ENCODE measurements around the gene SOX1. TPM values are rescaled to one million over a fixed set of nuclear protein-coding genes. Genes with fewer than 3 reads are reported as not detected.

SOX1 gene
- total RNA-seq, 3 donors from 2014 or later = 0.19 TPM; not detected in 2

GRCh38 chr13:112069845-112070251 lies 2.9 kb downstream of the SOX1 start:
- no peaks in the 10 kb centered on the region for H3K36me3 ChIP-seq (ENCODE audit: low read depth)
- peaks cover 11% of the 10 kb centered on the region for H3K4me1 ChIP-seq (ENCODE audit: low read depth)
- H3K4me3 ChIP-seq = no peak overlapping the region
- no peaks in the 10 kb centered on the region for H3K9me3 ChIP-seq
- TF ChIP-seq, protein P1, sequence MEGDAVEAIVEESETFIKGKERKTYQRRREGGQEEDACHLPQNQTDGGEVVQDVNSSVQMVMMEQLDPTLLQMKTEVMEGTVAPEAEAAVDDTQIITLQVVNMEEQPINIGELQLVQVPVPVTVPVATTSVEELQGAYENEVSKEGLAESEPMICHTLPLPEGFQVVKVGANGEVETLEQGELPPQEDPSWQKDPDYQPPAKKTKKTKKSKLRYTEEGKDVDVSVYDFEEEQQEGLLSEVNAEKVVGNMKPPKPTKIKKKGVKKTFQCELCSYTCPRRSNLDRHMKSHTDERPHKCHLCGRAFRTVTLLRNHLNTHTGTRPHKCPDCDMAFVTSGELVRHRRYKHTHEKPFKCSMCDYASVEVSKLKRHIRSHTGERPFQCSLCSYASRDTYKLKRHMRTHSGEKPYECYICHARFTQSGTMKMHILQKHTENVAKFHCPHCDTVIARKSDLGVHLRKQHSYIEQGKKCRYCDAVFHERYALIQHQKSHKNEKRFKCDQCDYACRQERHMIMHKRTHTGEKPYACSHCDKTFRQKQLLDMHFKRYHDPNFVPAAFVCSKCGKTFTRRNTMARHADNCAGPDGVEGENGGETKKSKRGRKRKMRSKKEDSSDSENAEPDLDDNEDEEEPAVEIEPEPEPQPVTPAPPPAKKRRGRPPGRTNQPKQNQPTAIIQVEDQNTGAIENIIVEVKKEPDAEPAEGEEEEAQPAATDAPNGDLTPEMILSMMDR (IDR thresholded peaks at IDR 0.05) = no peak
- DNase-seq (no peak), ATAC-seq (no peak)
- intact Hi-C loops (cut with DNase I, micrococcal nuclease) = loop anchor here in 1 of 2 donors (10.0 kb wide), 1 partner anchor 505 kb away; no protein-coding TSS in a partner anchor

DNA sequence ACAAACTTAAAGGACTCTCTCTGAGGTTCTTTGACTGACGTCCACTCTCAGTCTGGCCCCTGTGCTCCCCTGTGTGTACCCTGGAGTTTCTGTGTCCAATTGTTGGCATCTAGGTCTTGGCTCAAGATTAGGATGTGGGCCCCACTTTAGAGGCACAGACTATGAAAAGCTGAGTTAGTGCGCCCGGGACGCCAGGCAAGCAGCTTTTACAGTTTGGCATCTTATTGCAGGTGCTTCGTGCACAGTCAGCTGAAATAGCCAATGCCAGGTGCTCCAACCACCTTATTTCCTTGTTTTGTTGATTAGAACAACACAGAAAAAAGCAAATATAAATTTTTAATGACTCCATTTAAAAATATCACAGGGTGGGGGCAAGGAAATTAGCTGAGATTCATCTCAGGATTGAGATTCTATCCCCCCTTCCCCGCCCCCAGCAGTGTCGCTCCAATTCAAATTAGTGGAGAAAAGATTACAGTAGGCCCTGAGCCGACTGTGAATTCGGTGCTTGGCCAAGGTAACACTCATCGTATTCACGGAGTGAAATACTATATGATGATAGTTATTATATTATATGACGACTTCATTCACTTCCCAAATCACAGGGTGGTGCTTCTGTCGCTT lies 4.3 kb downstream of the SOX1 start:
- Histone ChIP-seq H3K4me1 (ENCODE audit: low read depth) (peaks cover 7% of the 10 kb centered on the region), H3K36me3 (ENCODE audit: low read depth) (no peaks in the 10 kb centered on the region), H3K9me3 (no peaks in the 10 kb centered on the region), H3K4me3 (no peak overlapping the region)
- ATAC-seq (no peak), DNase-seq (no peak)
- intact Hi-C loops (cut with DNase I, micrococcal nuclease) = loop anchor here in 1 of 2 donors (10.0 kb wide), 1 partner anchor 506 kb away; no protein-coding TSS in a partner anchor
- TF ChIP-seq, protein P1 (IDR thresholded peaks at IDR 0.05) = no peak

GRCh38 chr13:112071723-112072533 lies 5.0 kb downstream of the SOX1 start:
- ATAC-seq = no peak
- no peak for DNase-seq
- no peak overlapping the region for H3K4me3 ChIP-seq
- no peaks in the 10 kb centered on the region for H3K36me3 ChIP-seq (ENCODE audit: low read depth)
- TF ChIP-seq, protein P1 (IDR thresholded peaks at IDR 0.05) = no peak
- no peaks in the 10 kb centered on the region for H3K9me3 ChIP-seq
- H3K4me1 ChIP-seq (ENCODE audit: low read depth) = peaks cover 5% of the 10 kb centered on the region
- intact Hi-C loops (cut with DNase I, micrococcal nuclease) = loop anchor here in 1 of 2 donors (10.0 kb wide), 1 partner anchor 507 kb away; no protein-coding TSS in a partner anchor

DNA sequence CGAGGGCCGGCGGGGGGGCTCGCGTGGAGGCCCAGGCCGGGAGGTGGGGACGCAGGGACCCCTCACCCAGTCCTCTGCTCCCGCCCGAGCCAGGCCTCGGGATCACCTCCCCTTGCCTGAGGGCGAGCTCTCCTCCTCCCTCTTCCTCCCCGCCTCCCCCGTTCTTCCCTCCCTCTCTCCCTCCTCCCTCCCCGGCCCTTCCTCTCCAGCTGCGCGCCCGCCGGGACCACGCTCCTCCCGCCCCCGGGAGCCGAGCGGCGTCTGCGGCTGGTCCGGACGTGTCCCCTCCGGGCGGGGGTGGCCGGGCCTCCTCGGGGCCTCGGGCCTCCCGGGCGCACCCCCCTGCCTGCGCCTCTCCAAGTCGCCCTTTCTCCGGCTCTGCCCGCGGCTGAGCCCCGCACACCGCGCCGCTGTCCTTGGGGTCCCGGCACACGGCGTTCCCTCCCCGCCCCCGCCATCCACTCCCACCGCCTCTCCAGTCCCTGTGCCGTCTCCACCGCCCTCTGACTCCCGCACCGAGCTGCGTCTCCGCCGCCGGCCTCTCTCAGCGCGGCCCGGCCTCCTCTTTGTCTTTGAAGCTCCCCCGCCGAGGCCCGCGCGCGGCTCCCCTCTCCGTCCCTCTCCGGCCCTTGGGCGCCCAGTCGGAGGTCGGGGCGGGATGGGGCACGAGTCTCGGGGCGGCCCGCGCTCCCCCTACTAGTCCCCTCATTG lies 5.7 kb downstream of the SOX1 start:
- H3K4me3 ChIP-seq = no peak overlapping the region
- TF ChIP-seq, protein P1 (IDR thresholded peaks at IDR 0.05) = no peak
- ATAC-seq (no peak), DNase-seq (no peak)
- no peaks in the 10 kb centered on the region for H3K9me3 ChIP-seq
- H3K4me1 ChIP-seq (ENCODE audit: low read depth) = peaks cover 2% of the 10 kb centered on the region
- intact Hi-C loops (cut with DNase I, micrococcal nuclease) = loop anchor here in 1 of 2 donors (10.0 kb wide), 1 partner anchor 508 kb away; no protein-coding TSS in a partner anchor
- no peaks in the 10 kb centered on the region for H3K36me3 ChIP-seq (ENCODE audit: low read depth)

Measured in mucosa of descending colon (tissue), 3 donors.